ENCODE results near the gene MT3. TPM values are rescaled to one million over a fixed set of nuclear protein-coding genes. Genes with fewer than 3 reads are reported as not detected.

MT3 gene
- total and polyA plus RNA-seq, 2 of the 8 experiments (the other 6 are each of a cell fraction or from before 2014, with no cell fraction given), result 0.17 TPM; not detected in 1

- TF ChIP-seq MAX (IDR thresholded peaks at IDR 0.05), result no peak
- TF ChIP-seq KDM4A (IDR thresholded peaks at IDR 0.05; ENCODE audit: low read depth, low read length, severe bottlenecking), result no peak
- TF ChIP-seq SP2 (IDR thresholded peaks at IDR 0.05; ENCODE audit: low read length), result no peak
- no peak for TF ChIP-seq PHF8 (conservative IDR thresholded peaks at IDR 0.05; ENCODE audit: low read depth, low read length)
- TF ChIP-seq TBP (IDR thresholded peaks at IDR 0.05; ENCODE audit: low read depth, low read length), result no peak
- no peak for TF ChIP-seq POLR2A (IDR thresholded peaks at IDR 0.05; ENCODE audit: control extremely low read depth in 1 of 2, low read depth in 2 of 2, low read length in 2 of 2)
- no peak for TF ChIP-seq ATF3 (IDR thresholded peaks at IDR 0.05; ENCODE audit: insufficient read depth, low read depth, low read length)
These were observed 24.4 kb downstream of the MT3 start (continued) for GRCh38 chr16:56613706-56614105.

Data from H1 (cell line).